AG04450 (cell line): ENCODE results near the gene SLC6A6. TPM values are rescaled to one million over a fixed set of nuclear protein-coding genes. Genes with fewer than 3 reads are reported as not detected.

Experiments used
- CTCF ChIA-PET: fragments of 300-600, 350-600 bp; formaldehyde crosslinking; extraction: SDS; loops from one replicate; lab custom pipeline; 2022; ENCODE audit warnings: antibody characterized with exemption, inconsistent platforms; lab: Charles Lee
- POLR2A ChIA-PET: fragments of 350-600 bp; formaldehyde crosslinking; extraction: SDS; loops from one replicate; lab custom pipeline; 2021; ENCODE audit warnings: antibody characterized with exemption, inconsistent platforms; lab: Yijun Ruan, JAX
- DNase-seq: peaks from one replicate; pipeline ENCODE4 v3.0.0-alpha.2; 2011; ENCODE audit warnings: low read depth, low spot score
- H3K27ac ChIP-seq: one replicate; pipeline ENCODE4 v1.5.1; 2012; ENCODE audit warnings: low read depth, low read length, control low read depth
- H3K27me3 ChIP-seq: one replicate; pipeline ENCODE4 v1.6.0; 2012; ENCODE audit warnings: low read length; ENCODE audit not compliant: control insufficient read depth, insufficient read depth
- H3K4me3 ChIP-seq: 2 replicates; pipeline ENCODE4 v1.5.1; 2011; ENCODE audit warnings: mild to moderate bottlenecking, low read depth, low read length, control low read depth
- H3K9me3 ChIP-seq: 2 replicates; pipeline ENCODE4 v1.5.1; 2012; ENCODE audit warnings: low read length; ENCODE audit not compliant: control insufficient read depth, insufficient read depth
- CTCF ChIP-seq: IDR thresholded peaks from 2 replicates; pipeline ENCODE4 v1.5.1; 2011; ENCODE audit warnings: low read depth, low read length, control low read depth, inconsistent platforms
- polyA plus RNA-seq: library from polyadenylated mRNA; depleted of rRNA; stranded (reverse); fragments of >200 nt; gene quantifications from 2 replicates; pipeline ENCODE4 v1.2.3, GENCODE V29; 2011

SLC6A6 gene
- polyA plus RNA-seq, 1 experiment, result 30.8 TPM

GRCh38 chr3:14368146-14368545 is 34.3 kb upstream of the SLC6A6 start:
- POLR2A ChIA-PET, result no interaction called here
- H3K4me3 ChIP-seq, result no peak overlapping the region
- no peak for TF ChIP-seq CTCF
- H3K27ac ChIP-seq, result no peak overlapping the region
- no peaks in the 10 kb centered on the region; the same call in none of the 2 replicates for H3K9me3 ChIP-seq
- H3K27me3 ChIP-seq, result peaks cover 34% of the 10 kb centered on the region
- DNase-seq, result no peak
- CTCF ChIA-PET, result no interaction called here

GRCh38 chr3:14368885-14369284 is 33.5 kb upstream of the SLC6A6 start:
- Histone ChIP-seq H3K4me3 (no peak overlapping the region), H3K9me3 (no peaks in the 10 kb centered on the region; the same call in none of the 2 replicates), H3K27me3 (peaks cover 32% of the 10 kb centered on the region), H3K27ac (no peak overlapping the region)
- no peak for DNase-seq
- ChIA-PET CTCF (no interaction called here), POLR2A (no interaction called here)
- TF ChIP-seq CTCF, result no peak

- ChIA-PET POLR2A (no interaction called here), CTCF (no interaction called here)
- DNase-seq, result no peak
- Histone ChIP-seq H3K9me3 (no peaks in the 10 kb centered on the region; the same call in none of the 2 replicates), H3K4me3 (no peak overlapping the region), H3K27ac (no peak overlapping the region), H3K27me3 (peaks cover 32% of the 10 kb centered on the region)
- TF ChIP-seq CTCF, result no peak
Measured at GRCh38 chr3:14369675-14370669, 32.4 kb upstream of the SLC6A6 start.

- Histone ChIP-seq H3K27ac (no peak overlapping the region), H3K27me3 (peaks cover 32% of the 10 kb centered on the region), H3K4me3 (no peak overlapping the region), H3K9me3 (no peaks in the 10 kb centered on the region; the same call in 1 of the 2 replicates)
- no peak for TF ChIP-seq CTCF
- DNase-seq, result no peak
- ChIA-PET CTCF (interaction anchor here (0.8 kb wide), 1 partner anchor 17 kb away, joined by 3 read pairs; no protein-coding TSS in a partner anchor), POLR2A (interaction anchor here (0.6 to 1.3 kb wide), 2 partner anchors 32 to 49 kb away, joined by 3 to 6 read pairs; partner anchors contain the start of gene SLC6A6)
Measured at GRCh38 chr3:14370720-14371572, 31.5 kb upstream of the SLC6A6 start.
